ENCODE results near the gene ORMDL3. TPM values are rescaled to one million over a fixed set of nuclear protein-coding genes. Genes with fewer than 3 reads are reported as not detected.
"Not testable (repeated sequence)": the region's sequence is repeated elsewhere in the genome, so short reads cannot be mapped to it uniquely, and the experiment has no call there.

The ORMDL3 gene
- total RNA-seq, 1 donor from 2014 or later: 37.9 TPM

DNA sequence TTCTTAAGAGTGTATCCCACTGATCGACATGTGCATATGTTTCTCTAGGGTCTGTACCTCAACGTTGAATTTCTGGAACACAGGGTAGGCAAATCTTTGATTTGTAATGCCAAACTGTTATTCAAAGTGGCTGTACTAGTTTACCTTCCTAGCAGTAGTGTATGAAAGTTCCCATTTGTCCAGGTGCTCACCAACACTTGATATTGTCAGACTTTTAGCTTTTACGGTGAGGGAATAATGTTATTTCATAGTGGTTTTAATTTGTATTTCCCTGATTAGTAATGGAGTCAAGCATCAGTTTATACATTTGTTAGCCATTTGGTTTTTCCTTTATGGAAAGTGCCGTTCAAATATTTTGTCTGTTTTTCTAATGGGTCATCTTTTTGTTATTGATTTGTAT is 29.3 kb downstream of the ORMDL3 start:
- Histone ChIP-seq H3K36me3 (ENCODE audit: control insufficient read depth, insufficient read depth, low read length) (no peaks in the 10 kb centered on the region), H3K27me3 (ENCODE audit: control insufficient read depth, insufficient read depth, low read length) (no peaks in the 10 kb centered on the region), H3K4me3 (ENCODE audit: low read depth, low read length) (no peak overlapping the region)
- TF ChIP-seq, protein P1, sequence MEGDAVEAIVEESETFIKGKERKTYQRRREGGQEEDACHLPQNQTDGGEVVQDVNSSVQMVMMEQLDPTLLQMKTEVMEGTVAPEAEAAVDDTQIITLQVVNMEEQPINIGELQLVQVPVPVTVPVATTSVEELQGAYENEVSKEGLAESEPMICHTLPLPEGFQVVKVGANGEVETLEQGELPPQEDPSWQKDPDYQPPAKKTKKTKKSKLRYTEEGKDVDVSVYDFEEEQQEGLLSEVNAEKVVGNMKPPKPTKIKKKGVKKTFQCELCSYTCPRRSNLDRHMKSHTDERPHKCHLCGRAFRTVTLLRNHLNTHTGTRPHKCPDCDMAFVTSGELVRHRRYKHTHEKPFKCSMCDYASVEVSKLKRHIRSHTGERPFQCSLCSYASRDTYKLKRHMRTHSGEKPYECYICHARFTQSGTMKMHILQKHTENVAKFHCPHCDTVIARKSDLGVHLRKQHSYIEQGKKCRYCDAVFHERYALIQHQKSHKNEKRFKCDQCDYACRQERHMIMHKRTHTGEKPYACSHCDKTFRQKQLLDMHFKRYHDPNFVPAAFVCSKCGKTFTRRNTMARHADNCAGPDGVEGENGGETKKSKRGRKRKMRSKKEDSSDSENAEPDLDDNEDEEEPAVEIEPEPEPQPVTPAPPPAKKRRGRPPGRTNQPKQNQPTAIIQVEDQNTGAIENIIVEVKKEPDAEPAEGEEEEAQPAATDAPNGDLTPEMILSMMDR (IDR thresholded peaks at IDR 0.05; ENCODE audit: insufficient read depth, low read length, poor library complexity, severe bottlenecking): no peak
- no peak for DNase-seq (ENCODE audit: low read depth)

DNA sequence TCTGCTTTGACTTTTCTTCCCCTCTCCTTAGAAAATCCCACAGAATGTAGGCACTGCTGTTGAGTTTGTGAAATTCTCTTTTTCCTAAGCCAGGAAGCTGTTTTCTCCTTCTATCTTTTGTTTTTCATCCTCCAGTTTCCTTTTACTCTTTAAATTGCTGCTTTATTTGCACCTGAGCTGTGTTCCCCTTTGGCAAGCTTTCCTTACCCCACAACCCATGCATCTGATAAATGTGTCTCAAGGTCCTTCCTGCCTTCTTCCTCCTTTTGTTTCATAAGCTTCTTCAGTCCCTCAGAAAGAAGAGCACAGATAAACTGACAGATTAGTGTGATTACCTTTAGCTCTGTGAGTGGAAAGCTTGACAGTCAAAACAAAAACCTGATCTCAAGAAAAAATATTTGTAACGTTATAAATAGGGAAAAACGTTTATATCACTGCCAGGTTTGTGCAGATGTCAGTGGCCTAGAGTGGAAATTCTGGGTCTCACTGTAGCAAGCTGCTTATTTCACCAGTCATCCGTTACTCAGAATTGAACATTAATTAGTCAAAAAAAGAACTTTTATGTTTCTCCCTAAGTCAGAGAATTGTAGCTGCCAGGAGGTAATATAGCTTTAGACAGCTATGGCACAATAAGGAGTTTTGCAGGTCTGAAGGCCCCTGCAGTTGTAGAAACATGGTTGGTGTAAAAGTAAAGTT is 32.6 kb downstream of the ORMDL3 start:
- DNase-seq (ENCODE audit: low read depth): no peak
- Histone ChIP-seq H3K36me3 (ENCODE audit: control insufficient read depth, insufficient read depth, low read length) (no peaks in the 10 kb centered on the region), H3K27me3 (ENCODE audit: control insufficient read depth, insufficient read depth, low read length) (peaks cover 7% of the 10 kb centered on the region), H3K4me3 (ENCODE audit: low read depth, low read length) (no peak overlapping the region)
- TF ChIP-seq, protein P1 (IDR thresholded peaks at IDR 0.05; ENCODE audit: insufficient read depth, low read length, poor library complexity, severe bottlenecking): no peak

DNA sequence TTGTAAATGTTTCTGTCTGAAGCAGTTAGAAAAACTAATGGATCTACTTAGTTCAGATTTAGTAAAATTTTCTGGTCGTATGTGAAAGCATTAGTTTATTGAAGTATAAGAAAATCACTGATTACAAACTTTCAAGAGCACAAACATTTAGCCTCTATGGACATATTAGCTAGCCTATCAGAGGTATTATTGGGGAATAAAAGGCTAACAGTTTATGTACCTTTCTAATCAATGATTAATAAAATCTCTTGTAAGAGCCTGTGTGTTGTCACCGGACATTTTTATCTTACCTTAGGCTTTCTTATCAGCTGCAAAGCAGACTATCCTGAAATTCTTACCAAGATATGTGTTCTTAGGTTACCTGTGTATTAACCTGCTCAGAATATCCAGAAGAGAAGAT is 38.2 kb downstream of the ORMDL3 start:
- H3K4me3 ChIP-seq (ENCODE audit: low read depth, low read length): no peak overlapping the region
- no peaks in the 10 kb centered on the region for H3K36me3 ChIP-seq (ENCODE audit: control insufficient read depth, insufficient read depth, low read length)
- peaks cover 7% of the 10 kb centered on the region for H3K27me3 ChIP-seq (ENCODE audit: control insufficient read depth, insufficient read depth, low read length)
- TF ChIP-seq, protein P1 (IDR thresholded peaks at IDR 0.05; ENCODE audit: insufficient read depth, low read length, poor library complexity, severe bottlenecking): no peak
- no peak for DNase-seq (ENCODE audit: low read depth)

DNA sequence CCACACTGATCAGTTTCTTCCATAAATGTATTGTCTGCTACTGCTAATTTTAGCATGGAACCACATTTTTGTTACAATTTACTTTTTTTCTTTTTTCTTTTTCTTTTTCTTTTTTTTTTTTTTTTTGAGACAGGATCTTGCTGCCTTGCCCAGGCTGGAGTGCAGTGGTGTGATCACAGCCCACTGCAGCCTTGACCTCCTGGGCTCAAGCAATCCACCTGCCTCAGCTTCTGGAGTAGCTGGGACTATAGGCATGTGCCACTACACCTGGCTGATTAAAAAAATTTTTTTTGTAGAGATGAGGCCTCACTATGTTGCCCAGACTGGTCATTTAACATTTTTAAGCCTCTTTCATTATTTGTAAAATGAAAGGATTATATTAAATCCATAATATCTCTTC is 40.3 kb downstream of the ORMDL3 start:
- H3K27me3 ChIP-seq (ENCODE audit: control insufficient read depth, insufficient read depth, low read length): no peaks in the 10 kb centered on the region
- no peaks in the 10 kb centered on the region for H3K36me3 ChIP-seq (ENCODE audit: control insufficient read depth, insufficient read depth, low read length)
- H3K4me3 ChIP-seq (ENCODE audit: low read depth, low read length): no peak overlapping the region
- no peak for DNase-seq (ENCODE audit: low read depth)
- TF ChIP-seq, protein P1 (IDR thresholded peaks at IDR 0.05; ENCODE audit: insufficient read depth, low read length, poor library complexity, severe bottlenecking): no peak

DNA sequence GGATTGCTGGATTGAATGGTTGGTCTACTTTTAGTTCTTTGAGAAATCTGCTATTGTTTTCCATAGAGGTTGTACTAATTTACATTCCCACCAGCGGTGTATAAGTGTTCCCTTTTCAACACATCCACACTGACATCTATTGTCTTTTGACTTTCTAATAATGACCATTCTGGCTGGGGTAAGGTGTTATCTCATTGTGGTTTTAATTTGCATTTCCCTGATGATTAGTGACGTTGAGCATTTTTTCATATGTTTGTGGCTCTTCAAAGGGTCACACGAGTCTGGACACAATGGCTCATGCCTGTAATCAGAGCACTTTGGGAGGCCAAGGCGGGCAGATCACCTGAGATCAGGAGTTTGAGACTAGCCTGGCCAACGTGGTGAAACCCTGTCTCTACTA is 41.3 kb downstream of the ORMDL3 start:
- H3K4me3 ChIP-seq (ENCODE audit: low read depth, low read length); DNase-seq (ENCODE audit: low read depth); H3K27me3 ChIP-seq (ENCODE audit: control insufficient read depth, insufficient read depth, low read length); H3K36me3 ChIP-seq (ENCODE audit: control insufficient read depth, insufficient read depth, low read length): not testable (repeated sequence)

DNA sequence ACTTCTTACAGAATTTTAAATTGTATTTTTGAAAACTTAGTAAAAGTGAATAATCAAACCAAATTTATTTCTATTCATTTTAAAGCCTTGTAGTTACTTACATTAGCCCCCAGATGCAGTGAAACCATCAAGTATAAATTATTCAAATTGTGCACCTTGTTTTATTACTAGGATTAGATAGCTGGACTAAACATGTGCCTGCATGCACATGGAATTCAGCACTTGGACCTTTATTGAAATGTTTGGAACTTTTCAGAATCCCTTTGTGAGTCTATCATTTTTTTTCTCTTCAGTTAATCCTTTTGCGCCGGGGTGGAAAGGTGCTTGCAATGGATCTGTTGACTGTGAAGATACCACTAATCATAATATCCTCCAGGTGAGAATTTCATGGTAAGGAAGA is 54.6 kb downstream of the ORMDL3 start:
- DNase-seq (ENCODE audit: low read depth): no peak

More for the DNA sequence above, 54.6 kb downstream of the ORMDL3 start:
- H3K27me3 ChIP-seq (ENCODE audit: control insufficient read depth, insufficient read depth, low read length): peaks cover 10% of the 10 kb centered on the region
- H3K4me3 ChIP-seq (ENCODE audit: low read depth, low read length): no peak overlapping the region
- H3K36me3 ChIP-seq (ENCODE audit: control insufficient read depth, insufficient read depth, low read length): no peaks in the 10 kb centered on the region
- TF ChIP-seq, protein P1 (IDR thresholded peaks at IDR 0.05; ENCODE audit: insufficient read depth, low read length, poor library complexity, severe bottlenecking): no peak

All from kidney epithelial cell (primary cell).